Suprapubic skin (tissue), 3 donors: Measurements from ENCODE around the gene POTEB3.
"Not testable (repeated sequence)": the region's sequence is repeated elsewhere in the genome, so short reads cannot be mapped to it uniquely, and the experiment has no call there.

Experiments
- EP300 ChIP-seq: sonication (generic); formaldehyde crosslinking; IDR thresholded peaks from one replicate; pipeline ENCODE4 v1.6.1; 2017; ENCODE audit warnings: antibody characterized with exemption
- POLR2A ChIP-seq, 2 donors: fragments of 450-650 bp; IDR thresholded peaks; one replicate each; pipeline ENCODE4 v1.6.1; 2017; ENCODE audit warnings: antibody characterized with exemption in 2 of 2, mild to moderate bottlenecking in 2 of 2, moderate library complexity in 2 of 2
- TF ChIP-seq, protein P1 (sequence below), 2 donors: fragments of 200-600 bp in 1 of 2; fragments of 450-650 bp in 1 of 2; sonication (generic) in 1 of 2; IDR thresholded peaks; one replicate each; pipeline ENCODE4 v1.5.1; 2016 to 2019; ENCODE audit warnings: antibody characterized with exemption in 2 of 2, mild to moderate bottlenecking in 1 of 2, moderate library complexity in 1 of 2

DNA sequence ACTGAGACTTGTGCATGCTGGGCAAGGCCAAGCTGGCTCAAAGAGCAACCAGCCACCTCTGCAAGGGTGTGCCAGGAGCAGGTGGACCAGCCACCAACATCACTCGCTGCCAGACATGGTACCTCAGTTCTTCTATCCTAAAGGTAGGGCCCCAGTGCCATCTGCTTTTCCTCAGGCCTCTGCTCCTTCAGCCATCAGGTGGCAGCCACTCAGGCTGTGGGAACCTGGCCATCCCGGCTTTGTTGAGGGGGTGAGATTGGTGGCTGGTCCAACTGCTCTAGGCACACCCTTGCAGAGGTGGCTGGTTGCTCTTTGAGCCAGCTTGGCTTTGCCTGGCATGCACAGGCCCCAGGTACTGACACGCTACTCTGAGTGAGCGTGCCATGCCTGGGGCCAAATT, 38.8 kb downstream of the POTEB3 start:
- TF ChIP-seq, protein P1, sequence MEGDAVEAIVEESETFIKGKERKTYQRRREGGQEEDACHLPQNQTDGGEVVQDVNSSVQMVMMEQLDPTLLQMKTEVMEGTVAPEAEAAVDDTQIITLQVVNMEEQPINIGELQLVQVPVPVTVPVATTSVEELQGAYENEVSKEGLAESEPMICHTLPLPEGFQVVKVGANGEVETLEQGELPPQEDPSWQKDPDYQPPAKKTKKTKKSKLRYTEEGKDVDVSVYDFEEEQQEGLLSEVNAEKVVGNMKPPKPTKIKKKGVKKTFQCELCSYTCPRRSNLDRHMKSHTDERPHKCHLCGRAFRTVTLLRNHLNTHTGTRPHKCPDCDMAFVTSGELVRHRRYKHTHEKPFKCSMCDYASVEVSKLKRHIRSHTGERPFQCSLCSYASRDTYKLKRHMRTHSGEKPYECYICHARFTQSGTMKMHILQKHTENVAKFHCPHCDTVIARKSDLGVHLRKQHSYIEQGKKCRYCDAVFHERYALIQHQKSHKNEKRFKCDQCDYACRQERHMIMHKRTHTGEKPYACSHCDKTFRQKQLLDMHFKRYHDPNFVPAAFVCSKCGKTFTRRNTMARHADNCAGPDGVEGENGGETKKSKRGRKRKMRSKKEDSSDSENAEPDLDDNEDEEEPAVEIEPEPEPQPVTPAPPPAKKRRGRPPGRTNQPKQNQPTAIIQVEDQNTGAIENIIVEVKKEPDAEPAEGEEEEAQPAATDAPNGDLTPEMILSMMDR (IDR thresholded peaks at IDR 0.05): not testable (repeated sequence)
- not testable (repeated sequence) for TF ChIP-seq POLR2A (IDR thresholded peaks at IDR 0.05); EP300
